Urothelium cell line (cell line): ENCODE results near the gene CEND1.
"Not testable (repeated sequence)": the region's sequence is repeated elsewhere in the genome, so short reads cannot be mapped to it uniquely, and the experiment has no call there.

Source experiments
- DNase-seq: peaks from one replicate; pipeline ENCODE4 v3.0.0; 2011; ENCODE audit warnings: low spot score, mixed read lengths
- FAIRE-seq: peaks from 2 replicates; lab custom pipeline; 2011; peaks lifted over from hg19 to GRCh38; lab: Jason Lieb, UNC

The CEND1 gene

DNA sequence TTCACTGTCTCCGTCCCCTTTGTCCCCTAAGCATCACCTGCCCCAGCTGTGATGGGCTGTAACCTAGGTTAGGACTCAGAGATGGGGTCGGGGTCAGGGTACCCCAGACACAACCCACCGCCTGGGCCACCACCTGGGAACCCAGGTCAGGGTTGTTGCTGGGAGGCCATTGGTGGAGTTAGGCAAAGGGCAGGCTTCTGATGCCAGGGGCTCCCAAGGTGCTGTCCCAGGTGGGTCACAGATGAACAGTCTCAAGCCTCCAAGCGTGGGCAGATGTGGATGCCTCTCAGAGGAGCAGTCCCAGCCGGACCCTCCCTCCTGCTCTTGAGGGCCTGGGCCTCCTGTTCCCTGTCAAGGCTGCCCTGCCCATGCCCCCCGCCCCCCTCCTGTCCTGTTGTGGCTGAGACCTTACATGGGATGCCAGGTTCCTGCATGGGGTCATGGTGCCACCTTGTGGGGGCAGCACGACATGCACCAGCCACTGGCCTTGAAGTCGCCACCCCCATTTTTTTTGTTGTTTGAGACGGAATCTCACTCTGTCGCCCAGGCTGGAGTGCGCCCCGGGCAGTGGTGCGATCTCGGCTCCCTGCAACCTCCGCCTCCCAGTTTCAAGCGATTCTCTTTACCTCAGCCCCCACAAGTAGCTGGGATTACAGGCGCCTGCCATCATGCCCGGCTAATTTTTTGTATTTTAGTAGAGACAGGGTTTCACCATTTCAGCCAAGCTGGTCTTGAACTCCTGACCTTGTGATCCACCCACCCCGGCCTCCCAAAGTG is 24.7 kb downstream of the CEND1 start:
- FAIRE-seq (no peak), DNase-seq (peak; percentile 50)

DNA sequence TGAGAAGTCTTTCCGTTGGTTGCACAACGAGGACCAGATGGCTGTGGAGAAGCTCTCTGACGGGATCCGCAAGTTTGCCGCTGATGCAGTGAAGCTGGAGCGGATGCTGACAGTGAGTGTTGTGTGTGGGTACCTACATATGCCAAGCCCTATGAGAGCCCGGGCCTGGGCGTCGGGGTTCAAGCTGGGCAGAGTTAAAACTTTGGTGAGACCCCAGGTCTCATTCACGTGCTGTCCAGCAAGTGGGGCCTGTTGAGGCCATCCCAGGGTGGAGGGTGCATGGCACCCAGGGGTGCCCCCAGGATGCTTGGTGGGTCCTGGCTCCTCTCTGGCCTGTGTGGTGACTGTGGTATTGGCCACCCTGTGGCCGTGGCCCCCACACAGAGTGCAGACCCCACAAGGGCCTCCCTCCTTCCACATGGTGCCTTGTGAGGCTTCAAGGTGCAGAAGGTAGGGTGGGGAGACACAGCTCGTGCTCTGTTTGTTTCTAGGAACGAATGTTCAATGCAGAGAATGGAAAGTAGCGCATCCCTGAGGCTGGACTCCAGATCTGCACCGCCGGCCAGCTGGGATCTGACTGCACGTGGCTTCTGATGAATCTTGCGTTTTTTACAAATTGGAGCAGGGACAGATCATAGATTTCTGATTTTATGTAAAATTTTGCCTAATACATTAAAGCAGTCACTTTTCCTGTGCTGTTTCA is 25.4 kb downstream of the CEND1 start:
- FAIRE-seq: no peak
- DNase-seq: no peak

DNA sequence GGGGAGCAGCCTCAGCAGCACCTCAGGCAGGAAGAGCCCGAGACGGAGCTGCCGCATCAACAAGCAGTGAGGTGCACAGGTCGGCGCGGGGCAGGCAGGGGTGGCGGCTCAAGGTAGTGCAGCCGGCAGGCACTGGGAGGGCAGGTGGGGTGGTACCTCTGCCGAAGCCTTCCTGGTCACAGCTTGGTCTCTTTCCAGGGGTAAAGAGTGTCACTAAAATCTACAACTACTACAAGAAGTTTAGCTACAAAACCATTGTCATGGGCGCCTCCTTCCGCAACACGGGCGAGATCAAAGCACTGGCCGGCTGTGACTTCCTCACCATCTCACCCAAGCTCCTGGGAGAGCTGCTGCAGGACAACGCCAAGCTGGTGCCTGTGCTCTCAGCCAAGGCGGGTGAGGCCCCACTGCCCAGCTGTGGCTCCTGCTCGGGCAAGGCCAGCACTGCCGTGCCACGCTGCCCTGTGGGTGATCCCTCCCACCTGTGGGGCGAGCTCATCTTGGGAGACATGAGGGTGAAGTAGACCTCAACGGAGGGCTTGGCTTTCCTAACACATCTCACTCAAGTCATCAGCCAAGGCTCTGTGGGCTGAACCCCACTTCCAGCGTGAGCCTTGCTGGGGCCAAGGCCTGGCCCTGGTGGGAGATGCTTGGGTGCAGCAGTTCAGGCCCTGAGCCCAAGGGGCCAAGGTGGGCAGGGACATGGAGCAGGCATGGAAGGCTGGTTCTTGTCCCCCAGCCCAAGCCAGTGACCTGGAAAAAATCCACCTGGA is 26.2 kb downstream of the CEND1 start:
- FAIRE-seq: no peak
- DNase-seq: no peak

DNA sequence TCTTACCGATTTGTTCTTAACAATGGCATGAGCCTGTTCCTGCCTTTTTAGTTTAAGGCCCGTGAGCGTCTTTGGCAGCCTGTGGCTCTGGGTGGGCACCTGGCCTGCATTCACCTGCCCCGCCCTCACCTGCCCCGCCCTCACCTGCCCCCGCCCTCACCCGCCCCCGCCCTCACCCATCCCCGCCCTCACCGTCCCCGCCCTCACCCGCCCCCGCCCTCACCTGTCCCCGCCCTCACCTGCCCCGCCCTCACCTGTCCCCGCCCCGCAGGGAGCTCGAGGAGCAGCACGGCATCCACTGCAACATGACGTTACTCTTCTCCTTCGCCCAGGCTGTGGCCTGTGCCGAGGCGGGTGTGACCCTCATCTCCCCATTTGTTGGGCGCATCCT is 26.8 kb downstream of the CEND1 start:
- no peak for DNase-seq
- FAIRE-seq: no peak

DNA sequence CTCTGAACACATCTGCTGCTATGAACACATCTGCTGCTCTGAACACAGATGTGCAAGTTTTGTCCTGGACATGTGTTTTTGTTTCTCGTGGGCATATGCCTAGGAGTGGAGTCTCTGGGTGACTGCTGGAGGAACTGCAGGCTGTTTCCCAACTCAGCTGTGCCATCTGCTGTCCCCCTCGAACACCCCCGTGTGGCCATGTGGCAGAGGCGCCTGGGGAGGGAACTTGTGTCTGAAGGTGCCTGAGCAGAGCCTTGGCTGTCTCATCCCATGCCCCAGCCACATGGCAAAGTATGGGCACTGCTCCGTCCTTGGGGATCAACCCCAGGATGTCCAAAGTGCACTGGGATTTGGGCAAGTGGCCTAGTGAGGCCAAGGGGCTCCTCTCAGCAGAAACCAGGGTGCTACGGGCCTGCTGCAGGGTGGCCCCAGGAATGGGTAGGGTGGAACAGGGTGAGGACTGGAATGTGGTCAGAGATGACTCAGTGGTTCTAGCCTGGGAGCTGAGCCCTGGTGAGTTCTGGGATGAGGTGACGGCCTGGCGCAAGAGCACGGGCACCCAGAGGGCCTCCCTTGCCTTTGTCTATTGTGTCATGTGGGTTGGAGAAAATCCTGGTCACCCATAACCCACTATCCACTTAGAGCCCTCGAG is 27.3 kb downstream of the CEND1 start:
- no peak for FAIRE-seq
- peak; percentile 38 for DNase-seq

DNA sequence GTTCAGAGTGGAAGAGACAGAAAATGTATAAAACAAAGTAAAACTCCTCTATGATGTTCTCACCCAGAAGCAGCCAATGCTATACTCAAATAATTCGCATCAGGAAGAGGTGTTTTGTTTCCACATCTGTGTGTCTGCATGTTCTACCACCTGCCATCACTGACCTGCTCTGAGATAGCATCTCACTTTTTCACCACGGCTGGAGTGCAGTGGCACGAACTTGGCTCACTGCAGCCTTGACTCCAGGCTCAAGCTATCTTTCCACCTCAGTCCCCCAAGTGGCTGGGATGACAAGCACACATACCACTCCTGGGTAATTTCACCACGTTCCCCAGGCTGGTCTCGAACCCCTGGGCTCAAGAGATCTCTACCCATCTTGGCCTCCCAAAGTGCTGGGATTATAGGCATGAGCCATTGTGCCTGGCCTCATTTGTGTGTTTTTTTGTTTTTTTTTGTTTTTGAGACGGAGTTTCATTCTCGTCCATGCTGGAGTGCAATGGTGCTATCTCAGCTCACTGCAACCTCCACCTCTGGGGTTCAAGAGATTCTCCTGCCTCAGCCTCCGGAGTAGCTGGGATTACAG is 28.3 kb downstream of the CEND1 start:
- FAIRE-seq: no peak

DNA sequence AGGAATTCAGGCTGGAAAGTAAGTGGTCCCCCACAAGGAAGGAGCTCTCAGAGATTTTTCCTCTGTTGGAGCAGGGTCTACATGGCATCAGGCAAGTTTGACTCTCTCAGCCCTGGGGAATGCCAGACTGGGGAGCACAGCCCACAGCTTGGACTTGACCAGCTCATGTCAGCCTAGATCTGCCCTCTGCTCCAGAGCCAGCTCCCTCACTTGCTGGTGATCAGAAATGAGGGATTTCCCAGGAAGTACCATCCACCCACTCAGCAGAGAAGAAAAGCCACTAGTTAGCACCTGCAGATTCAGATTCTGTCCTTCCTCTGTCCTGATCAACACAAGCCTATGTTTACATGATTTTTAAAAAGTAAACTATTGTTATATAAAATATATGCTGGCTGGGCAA is 29.7 kb downstream of the CEND1 start:
- no peak for DNase-seq
- FAIRE-seq: no peak

More for the DNA sequence above, 28.3 kb downstream of the CEND1 start:
- no peak for DNase-seq

DNA sequence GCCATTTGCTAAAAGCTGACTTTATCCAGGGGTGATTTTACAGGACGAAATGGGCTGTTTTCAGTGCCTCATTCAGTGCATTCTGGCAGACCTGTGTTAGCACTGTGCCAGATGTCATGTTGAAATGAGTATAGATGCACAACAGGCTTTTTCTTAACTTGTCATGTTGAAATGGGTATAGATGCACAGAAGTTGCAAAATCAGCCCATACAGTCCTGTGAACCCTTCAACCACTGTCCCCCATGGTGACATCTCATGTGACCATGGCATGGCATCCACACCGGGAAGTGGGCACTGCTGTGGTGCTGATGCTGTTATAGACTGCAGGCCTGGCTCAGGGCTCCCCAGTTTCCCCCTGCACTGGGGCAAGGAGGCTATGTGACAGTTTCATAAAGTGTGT is 40.2 kb downstream of the CEND1 start:
- DNase-seq (no peak), FAIRE-seq (no peak)

DNA sequence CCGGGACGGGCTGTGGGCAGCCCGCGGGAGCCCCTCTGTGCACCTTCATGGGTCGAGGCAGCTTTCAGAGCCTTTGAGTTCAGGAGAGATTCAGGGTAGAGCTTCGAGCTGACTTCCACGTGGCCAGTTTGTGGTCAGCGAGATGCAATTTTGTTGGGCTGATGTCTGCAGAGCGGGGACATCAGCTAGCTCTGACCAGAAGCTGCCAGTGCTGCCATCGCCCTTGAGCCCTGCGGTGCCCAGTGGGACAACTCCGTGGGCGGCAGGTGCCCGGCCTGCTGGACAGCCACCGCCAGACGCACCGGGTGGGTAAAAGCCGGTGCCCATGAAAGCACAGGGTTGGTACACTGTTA is 41.9 kb downstream of the CEND1 start:
- DNase-seq: no peak
- no peak for FAIRE-seq

DNA sequence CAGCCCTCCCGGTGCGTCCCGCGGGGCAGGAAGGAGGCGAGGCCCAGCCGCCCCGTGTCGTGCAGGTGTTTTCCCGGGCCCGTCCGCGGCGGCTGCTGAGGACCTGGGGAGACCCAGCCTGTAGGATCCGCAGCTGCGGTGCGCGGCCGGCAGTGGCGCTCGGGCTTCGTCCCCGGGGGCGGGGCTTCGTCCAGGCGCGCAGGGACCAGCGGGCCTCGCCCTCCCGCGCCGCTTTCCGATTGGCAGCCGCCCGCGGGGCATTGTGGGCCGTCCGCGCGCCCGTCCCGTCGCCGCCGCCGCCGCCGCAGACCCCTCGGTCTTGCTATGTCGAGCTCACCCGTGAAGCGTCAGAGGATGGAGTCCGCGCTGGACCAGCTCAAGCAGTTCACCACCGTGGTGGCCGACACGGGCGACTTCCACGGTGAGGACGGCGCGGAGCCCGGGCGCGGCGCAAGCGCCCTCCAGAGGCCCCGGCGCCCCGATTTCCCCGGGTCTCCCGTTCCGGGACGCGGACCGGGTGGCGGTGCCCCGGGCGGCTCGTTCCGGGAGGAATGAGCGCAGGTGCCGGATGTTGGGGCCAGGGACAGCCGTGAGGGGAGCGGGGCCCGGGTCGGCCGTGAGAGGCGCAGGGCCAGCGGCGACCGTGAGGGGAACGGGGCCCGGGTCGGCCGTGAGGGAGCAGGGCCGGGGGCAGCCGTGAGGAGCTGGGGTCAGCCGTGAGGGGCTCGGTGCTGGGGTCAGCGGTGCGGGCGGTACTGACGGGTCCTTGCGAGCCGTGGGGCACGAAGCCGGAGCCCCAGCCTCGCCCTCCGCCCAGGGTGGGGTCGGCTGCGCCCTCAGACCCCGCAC is 42.5 kb downstream of the CEND1 start, which contains the start of gene TALDO1:
Gene TALDO1 (plus strand): TSS at position 307 of the 849 bp plus-strand sequence. CDS start 18 bp downstream, at position 325.
- DNase-seq: peak; percentile 94
- FAIRE-seq: no peak

DNA sequence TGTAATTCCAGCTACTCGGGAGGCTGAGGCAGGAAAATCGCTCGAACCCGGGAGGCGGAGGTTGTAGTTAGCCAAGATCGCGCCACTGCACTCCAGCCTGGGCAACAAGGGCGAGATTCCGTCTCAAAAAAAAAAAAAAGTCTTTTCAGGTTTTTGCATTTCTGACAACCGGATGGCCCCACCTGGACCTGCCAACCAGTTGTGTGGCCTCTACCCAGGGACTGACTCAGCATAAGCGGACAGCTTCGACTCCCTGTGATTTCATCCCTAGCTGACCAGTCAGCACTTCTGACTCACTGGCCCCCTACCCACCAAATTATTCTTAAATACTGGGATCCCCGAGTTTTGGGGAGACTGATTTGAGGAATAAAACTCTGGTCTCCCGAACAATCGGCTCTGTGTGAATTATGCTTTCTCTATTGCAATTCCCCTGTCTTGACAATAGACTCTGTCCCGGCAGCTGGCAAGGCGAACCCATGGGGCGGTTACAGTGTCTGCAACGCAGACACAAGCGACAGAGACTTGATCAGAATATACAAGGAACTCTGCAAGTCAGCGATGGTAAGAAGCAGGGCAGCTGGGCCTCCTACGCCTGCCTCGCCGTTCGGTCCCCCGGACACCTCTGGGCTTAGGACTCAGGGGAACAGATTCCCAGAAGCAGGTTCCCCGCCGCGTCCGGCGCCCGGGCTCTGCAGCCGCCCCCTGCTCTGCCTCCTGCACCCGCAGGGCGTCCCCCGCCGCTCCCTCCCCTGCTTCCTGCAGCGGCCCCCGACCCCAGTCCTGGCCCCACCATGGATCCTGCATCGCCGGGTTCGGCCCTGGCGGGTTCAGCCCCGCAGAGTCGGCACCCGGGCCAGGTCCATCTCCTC is 43.4 kb downstream of the CEND1 start:
- FAIRE-seq (no peak), DNase-seq (no peak)

DNA sequence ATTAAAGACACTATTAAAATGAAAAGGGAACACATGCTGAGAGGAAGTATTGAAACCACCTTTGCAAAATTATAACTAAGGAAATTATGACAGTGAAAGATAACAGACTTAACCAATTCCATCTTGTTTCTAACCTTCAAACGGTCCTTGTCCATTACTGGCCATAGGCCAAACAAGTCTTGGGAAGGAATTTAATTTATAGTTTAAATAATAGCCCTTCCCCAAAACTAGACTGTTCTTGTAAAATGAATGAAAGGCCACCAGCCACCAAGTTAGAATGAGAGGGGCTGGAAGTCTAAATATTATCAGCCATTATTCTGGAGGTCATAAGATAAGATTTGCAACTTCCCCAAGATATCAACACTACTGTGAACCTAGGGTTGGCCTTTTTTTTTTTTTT is 44.5 kb downstream of the CEND1 start:
- no peak for DNase-seq
- no peak for FAIRE-seq

DNA sequence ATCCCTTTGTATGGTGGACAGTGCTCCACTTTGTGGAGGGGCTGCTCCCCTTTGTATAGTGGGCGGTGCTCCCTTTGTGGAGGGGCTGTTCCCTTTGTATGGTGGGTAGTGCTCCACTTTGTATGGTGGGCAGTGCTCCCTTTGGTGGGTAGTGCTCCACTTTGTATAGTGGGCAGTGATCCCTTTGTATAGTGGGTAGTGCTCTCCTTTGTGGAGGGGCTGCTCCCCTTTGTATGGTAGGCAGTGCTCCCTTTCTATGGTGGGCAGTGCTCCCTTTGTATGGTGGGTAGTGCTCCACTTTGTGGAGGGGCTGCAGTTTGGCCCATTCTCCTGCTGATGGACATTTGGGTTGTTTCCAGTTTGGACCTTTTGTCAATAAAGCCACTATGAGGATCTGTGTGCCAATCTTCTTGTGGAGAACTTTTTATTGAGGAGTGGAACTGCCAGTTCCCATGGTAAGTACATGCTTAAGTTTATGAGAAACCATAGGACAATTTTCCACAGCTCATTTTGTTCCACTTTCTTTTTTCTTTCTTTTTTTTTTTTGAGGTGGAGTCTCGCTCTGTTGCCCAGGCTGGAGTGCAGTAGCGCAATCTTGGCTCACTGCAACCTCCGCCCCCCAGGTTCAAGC is 47.2 kb downstream of the CEND1 start:
- FAIRE-seq (no peak), DNase-seq (no peak)

DNA sequence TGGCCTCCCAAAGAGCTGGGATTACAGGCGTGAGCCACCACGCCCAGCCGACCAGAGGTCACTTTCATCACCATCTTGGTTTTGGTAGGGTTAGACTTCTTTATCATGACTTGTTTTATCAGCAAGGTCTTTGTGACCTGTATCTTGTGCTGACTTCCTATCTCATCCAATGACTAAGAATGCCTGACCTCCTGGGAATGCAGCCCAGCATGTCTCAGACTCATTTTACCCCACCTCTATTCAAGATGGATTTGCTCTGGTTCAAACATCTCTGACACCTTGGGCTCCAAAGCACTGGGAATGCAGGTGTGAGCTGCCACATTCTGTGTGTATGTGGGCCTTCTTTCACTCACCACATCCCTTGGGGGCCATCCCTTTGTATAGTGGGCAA is 47.7 kb downstream of the CEND1 start:
- no peak for DNase-seq
- no peak for FAIRE-seq

DNA sequence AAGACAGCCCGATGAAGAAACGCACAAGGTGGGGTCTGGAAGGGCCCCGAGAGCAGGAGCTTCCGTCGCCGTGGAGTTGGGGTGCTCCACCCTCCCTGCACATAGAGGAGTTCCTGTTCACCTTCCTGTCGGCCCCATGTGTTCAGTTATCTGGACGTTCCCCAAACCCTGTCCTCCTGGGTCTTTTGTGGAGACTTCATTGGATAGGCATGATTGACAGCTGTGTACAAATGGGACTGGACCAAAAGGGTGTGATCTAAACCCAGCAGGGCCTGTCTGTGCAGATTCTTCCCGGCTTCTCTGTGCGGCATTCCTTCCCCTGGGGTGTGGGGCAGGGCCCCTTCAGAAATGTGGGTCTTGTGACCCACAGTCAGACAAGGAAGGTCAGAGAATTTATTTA is 52.0 kb downstream of the CEND1 start:
- FAIRE-seq, DNase-seq: not testable (repeated sequence)

DNA sequence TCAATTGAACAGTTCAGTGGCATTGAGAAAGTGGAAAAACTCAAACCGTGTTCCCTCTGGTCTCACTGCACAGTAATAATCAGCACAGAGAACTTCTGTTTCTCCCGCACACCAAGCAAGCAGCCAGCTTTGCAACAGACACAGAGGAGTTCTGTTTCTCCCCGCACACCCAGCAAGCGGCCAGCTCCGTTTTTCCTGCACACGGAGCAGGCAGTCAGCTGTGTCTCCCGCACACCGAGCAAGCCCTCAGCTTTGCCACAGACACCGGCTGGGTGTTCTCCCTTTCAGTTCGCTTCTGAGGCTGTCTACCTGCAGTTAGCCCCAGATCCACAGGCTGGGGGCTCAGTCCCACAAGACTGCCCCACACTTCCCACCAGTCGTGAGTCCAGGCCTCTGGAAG is 52.5 kb downstream of the CEND1 start:
- DNase-seq (no peak), FAIRE-seq (no peak)
